ENCODE data around the gene CAPN15.
"Not testable (repeated sequence)": the region's sequence is repeated elsewhere in the genome, so short reads cannot be mapped to it uniquely, and the experiment has no call there.

DNA sequence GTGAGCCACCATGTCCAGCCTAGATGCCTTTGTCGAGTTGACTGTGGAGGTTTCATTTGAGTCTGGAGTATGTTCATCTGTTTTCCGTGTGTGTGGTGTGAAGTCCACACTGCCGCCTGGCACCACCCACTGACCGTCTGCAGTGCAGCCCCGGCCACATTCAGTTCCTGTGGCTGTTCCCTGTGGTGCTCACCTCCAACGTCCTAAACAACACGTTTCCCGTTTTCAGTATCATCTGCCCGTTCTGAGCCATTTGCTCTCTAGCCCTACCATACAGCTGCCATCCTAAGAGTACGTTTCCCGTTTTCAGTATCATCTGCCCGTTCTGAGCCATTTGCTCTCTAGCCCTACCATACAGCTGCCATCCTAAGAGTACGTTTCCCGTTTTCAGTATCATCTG lies 20.0 kb upstream of the CAPN15 start:
- TF ChIP-seq ZNF8 (CRISPR knock-in tag; IDR thresholded peaks at IDR 0.05); ARNTL (CRISPR knock-in tag; IDR thresholded peaks at IDR 0.05; ENCODE audit: borderline replicate concordance, low read depth); OSR1 (CRISPR knock-in tag; IDR thresholded peaks at IDR 0.05); GLIS3 (CRISPR knock-in tag; IDR thresholded peaks at IDR 0.05); ZFP3 (CRISPR knock-in tag; IDR thresholded peaks at IDR 0.05); PPARA (CRISPR knock-in tag; IDR thresholded peaks at IDR 0.05; ENCODE audit: borderline replicate concordance); TOX (CRISPR knock-in tag; IDR thresholded peaks at IDR 0.05; ENCODE audit: borderline replicate concordance); BACH2 (CRISPR knock-in tag; IDR thresholded peaks at IDR 0.05; ENCODE audit: borderline replicate concordance): not testable (repeated sequence)
- TF ChIP-seq, protein P1, sequence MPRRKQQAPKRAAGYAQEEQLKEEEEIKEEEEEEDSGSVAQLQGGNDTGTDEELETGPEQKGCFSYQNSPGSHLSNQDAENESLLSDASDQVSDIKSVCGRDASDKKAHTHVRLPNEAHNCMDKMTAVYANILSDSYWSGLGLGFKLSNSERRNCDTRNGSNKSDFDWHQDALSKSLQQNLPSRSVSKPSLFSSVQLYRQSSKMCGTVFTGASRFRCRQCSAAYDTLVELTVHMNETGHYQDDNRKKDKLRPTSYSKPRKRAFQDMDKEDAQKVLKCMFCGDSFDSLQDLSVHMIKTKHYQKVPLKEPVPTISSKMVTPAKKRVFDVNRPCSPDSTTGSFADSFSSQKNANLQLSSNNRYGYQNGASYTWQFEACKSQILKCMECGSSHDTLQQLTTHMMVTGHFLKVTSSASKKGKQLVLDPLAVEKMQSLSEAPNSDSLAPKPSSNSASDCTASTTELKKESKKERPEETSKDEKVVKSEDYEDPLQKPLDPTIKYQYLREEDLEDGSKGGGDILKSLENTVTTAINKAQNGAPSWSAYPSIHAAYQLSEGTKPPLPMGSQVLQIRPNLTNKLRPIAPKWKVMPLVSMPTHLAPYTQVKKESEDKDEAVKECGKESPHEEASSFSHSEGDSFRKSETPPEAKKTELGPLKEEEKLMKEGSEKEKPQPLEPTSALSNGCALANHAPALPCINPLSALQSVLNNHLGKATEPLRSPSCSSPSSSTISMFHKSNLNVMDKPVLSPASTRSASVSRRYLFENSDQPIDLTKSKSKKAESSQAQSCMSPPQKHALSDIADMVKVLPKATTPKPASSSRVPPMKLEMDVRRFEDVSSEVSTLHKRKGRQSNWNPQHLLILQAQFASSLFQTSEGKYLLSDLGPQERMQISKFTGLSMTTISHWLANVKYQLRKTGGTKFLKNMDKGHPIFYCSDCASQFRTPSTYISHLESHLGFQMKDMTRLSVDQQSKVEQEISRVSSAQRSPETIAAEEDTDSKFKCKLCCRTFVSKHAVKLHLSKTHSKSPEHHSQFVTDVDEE (CRISPR knock-in tag; IDR thresholded peaks at IDR 0.05): not testable (repeated sequence)
- TF ChIP-seq, protein P2, sequence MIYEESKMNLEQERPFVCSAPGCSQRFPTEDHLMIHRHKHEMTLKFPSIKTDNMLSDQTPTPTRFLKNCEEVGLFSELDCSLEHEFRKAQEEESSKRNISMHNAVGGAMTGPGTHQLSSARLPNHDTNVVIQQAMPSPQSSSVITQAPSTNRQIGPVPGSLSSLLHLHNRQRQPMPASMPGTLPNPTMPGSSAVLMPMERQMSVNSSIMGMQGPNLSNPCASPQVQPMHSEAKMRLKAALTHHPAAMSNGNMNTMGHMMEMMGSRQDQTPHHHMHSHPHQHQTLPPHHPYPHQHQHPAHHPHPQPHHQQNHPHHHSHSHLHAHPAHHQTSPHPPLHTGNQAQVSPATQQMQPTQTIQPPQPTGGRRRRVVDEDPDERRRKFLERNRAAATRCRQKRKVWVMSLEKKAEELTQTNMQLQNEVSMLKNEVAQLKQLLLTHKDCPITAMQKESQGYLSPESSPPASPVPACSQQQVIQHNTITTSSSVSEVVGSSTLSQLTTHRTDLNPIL (CRISPR knock-in tag; IDR thresholded peaks at IDR 0.05; ENCODE audit: low read depth): not testable (repeated sequence)
- TF ChIP-seq, protein P3, sequence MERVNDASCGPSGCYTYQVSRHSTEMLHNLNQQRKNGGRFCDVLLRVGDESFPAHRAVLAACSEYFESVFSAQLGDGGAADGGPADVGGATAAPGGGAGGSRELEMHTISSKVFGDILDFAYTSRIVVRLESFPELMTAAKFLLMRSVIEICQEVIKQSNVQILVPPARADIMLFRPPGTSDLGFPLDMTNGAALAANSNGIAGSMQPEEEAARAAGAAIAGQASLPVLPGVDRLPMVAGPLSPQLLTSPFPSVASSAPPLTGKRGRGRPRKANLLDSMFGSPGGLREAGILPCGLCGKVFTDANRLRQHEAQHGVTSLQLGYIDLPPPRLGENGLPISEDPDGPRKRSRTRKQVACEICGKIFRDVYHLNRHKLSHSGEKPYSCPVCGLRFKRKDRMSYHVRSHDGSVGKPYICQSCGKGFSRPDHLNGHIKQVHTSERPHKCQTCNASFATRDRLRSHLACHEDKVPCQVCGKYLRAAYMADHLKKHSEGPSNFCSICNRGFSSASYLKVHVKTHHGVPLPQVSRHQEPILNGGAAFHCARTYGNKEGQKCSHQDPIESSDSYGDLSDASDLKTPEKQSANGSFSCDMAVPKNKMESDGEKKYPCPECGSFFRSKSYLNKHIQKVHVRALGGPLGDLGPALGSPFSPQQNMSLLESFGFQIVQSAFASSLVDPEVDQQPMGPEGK (CRISPR knock-in tag; IDR thresholded peaks at IDR 0.05; ENCODE audit: borderline replicate concordance): not testable (repeated sequence)
- TF ChIP-seq, protein P4, sequence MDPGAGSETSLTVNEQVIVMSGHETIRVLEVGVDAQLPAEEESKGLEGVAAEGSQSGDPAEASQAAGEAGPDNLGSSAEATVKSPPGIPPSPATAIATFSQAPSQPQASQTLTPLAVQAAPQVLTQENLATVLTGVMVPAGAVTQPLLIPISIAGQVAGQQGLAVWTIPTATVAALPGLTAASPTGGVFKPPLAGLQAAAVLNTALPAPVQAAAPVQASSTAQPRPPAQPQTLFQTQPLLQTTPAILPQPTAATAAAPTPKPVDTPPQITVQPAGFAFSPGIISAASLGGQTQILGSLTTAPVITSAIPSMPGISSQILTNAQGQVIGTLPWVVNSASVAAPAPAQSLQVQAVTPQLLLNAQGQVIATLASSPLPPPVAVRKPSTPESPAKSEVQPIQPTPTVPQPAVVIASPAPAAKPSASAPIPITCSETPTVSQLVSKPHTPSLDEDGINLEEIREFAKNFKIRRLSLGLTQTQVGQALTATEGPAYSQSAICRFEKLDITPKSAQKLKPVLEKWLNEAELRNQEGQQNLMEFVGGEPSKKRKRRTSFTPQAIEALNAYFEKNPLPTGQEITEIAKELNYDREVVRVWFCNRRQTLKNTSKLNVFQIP (CRISPR knock-in tag; IDR thresholded peaks at IDR 0.05; ENCODE audit: borderline replicate concordance, low read depth): not testable (repeated sequence)
- TF ChIP-seq, protein P5, sequence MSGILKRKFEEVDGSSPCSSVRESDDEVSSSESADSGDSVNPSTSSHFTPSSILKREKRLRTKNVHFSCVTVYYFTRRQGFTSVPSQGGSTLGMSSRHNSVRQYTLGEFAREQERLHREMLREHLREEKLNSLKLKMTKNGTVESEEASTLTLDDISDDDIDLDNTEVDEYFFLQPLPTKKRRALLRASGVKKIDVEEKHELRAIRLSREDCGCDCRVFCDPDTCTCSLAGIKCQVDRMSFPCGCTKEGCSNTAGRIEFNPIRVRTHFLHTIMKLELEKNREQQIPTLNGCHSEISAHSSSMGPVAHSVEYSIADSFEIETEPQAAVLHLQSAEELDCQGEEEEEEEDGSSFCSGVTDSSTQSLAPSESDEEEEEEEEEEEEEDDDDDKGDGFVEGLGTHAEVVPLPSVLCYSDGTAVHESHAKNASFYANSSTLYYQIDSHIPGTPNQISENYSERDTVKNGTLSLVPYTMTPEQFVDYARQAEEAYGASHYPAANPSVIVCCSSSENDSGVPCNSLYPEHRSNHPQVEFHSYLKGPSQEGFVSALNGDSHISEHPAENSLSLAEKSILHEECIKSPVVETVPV (CRISPR knock-in tag; IDR thresholded peaks at IDR 0.05): not testable (repeated sequence)
